Measurements from ENCODE around the gene ICE2.

Gene ICE2, protein sequence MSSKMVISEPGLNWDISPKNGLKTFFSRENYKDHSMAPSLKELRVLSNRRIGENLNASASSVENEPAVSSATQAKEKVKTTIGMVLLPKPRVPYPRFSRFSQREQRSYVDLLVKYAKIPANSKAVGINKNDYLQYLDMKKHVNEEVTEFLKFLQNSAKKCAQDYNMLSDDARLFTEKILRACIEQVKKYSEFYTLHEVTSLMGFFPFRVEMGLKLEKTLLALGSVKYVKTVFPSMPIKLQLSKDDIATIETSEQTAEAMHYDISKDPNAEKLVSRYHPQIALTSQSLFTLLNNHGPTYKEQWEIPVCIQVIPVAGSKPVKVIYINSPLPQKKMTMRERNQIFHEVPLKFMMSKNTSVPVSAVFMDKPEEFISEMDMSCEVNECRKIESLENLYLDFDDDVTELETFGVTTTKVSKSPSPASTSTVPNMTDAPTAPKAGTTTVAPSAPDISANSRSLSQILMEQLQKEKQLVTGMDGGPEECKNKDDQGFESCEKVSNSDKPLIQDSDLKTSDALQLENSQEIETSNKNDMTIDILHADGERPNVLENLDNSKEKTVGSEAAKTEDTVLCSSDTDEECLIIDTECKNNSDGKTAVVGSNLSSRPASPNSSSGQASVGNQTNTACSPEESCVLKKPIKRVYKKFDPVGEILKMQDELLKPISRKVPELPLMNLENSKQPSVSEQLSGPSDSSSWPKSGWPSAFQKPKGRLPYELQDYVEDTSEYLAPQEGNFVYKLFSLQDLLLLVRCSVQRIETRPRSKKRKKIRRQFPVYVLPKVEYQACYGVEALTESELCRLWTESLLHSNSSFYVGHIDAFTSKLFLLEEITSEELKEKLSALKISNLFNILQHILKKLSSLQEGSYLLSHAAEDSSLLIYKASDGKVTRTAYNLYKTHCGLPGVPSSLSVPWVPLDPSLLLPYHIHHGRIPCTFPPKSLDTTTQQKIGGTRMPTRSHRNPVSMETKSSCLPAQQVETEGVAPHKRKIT

DNA sequence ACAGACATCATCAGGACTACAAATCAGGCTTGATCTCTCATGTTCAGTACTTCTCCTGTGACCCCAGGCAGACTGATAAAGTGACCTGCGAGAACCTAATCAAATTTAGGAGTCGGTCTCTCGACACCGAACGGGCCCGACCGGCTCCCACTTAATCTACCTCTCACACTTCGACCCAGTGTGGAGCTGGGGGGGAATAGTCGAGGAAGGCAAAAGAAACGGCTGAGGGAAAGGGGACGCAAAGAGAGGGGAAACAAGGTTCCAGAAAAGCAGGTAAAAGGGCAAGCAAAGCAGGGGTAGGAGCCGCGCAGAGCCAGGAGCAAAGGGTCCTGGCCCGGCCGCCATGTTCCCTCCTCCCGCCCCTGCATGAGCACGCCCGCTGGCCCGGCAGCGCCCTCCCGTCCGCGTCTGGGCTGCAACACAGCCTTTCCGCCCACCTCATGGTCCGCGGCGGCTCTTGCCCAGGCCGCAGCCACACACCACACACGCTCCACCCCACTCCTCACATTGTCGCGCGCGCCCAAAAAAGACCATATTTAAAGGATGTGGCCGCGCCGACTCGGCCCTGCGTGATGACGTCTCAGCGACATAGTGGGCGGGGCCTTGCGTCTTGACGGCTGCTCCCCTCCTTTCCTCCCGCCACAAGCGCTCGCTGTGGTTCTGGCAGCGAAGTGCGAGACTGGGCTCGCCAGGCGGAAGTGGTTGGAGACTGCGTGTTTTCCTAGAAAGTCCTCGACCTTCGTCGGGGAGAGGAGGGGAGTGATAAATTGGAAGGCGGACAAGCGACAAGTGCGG, at the start of gene ICE2:
Gene ICE2 (minus strand): TSS at position 577 of the 795 bp plus-strand sequence. CDS start 1,165 bp downstream, outside the sequence.
- Histone ChIP-seq H3K27me3 (ENCODE audit: insufficient read depth, insufficient read length) (no peaks in the 10 kb centered on the region), H3K4me1 (ENCODE audit: insufficient read depth, insufficient read length) (no peaks in the 10 kb centered on the region), H3K36me3 (ENCODE audit: insufficient read depth, insufficient read length, low read length) (peaks cover 29% of the 10 kb centered on the region), H3K9me3 (ENCODE audit: insufficient read depth, low read length) (no peaks in the 10 kb centered on the region), H3K4me3 (ENCODE audit: insufficient read length, low read depth) (peak within 1 kb of the TSS; percentile 94), H3K9ac (ENCODE audit: insufficient read length, low read depth) (peak within 1 kb of the TSS; percentile 98)
- no peak for TF ChIP-seq SUZ12 (IDR thresholded peaks at IDR 0.05; ENCODE audit: extremely low read depth, insufficient read depth, insufficient read length)
- TF ChIP-seq YY1 (IDR thresholded peaks at IDR 0.05; ENCODE audit: insufficient read depth, insufficient read length), result peak; percentile 64
- DNase-seq (ENCODE audit: low read depth, low spot score), result peak; percentile 84

DNA sequence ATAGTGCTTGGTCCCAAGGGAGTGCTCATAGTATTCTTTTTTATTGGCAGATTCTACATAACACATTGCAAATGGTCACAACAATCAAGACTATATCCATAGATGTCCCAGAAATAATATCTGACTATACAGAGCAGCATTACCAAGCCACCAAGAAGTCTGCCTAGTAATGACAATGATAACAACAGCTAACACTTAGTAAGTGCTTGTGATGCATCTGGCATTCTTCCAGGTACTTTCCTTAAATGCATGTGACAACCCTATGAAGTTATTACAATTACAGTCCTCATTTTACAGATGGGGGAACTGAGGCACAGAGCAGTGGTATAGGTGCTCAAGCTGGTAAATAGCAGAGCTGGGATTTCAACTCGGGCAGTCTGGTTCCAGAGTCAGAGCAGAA, 49.6 kb upstream of the ICE2 start:
- H3K9me3 ChIP-seq (ENCODE audit: insufficient read depth, low read length), result no peaks in the 10 kb centered on the region
- H3K9ac ChIP-seq (ENCODE audit: insufficient read length, low read depth), result no peak overlapping the region
- H3K27me3 ChIP-seq (ENCODE audit: insufficient read depth, insufficient read length), result no peaks in the 10 kb centered on the region
- no peaks in the 10 kb centered on the region for H3K4me1 ChIP-seq (ENCODE audit: insufficient read depth, insufficient read length)
- H3K36me3 ChIP-seq (ENCODE audit: insufficient read depth, insufficient read length, low read length), result no peaks in the 10 kb centered on the region
- no peak for DNase-seq (ENCODE audit: low read depth, low spot score)
- TF ChIP-seq YY1 (IDR thresholded peaks at IDR 0.05; ENCODE audit: insufficient read depth, insufficient read length), result no peak
- TF ChIP-seq SUZ12 (IDR thresholded peaks at IDR 0.05; ENCODE audit: extremely low read depth, insufficient read depth, insufficient read length), result no peak
- no peak for TF ChIP-seq ZNF274 (IDR thresholded peaks at IDR 0.05; ENCODE audit: low read depth, low read length)
- no peak overlapping the region for H3K4me3 ChIP-seq (ENCODE audit: insufficient read length, low read depth)

GRCh38 chr15:60527456-60527855, 48.5 kb upstream of the ICE2 start:
- DNase-seq (ENCODE audit: low read depth, low spot score), result no peak
- H3K36me3 ChIP-seq (ENCODE audit: insufficient read depth, insufficient read length, low read length), result no peaks in the 10 kb centered on the region
- H3K4me1 ChIP-seq (ENCODE audit: insufficient read depth, insufficient read length), result no peaks in the 10 kb centered on the region
- H3K27me3 ChIP-seq (ENCODE audit: insufficient read depth, insufficient read length), result no peaks in the 10 kb centered on the region
- H3K9ac ChIP-seq (ENCODE audit: insufficient read length, low read depth), result no peak overlapping the region
- H3K4me3 ChIP-seq (ENCODE audit: insufficient read length, low read depth), result no peak overlapping the region
- H3K9me3 ChIP-seq (ENCODE audit: insufficient read depth, low read length), result no peaks in the 10 kb centered on the region
- TF ChIP-seq SUZ12 (IDR thresholded peaks at IDR 0.05; ENCODE audit: extremely low read depth, insufficient read depth, insufficient read length) (no peak), YY1 (IDR thresholded peaks at IDR 0.05; ENCODE audit: insufficient read depth, insufficient read length) (no peak), ZNF274 (IDR thresholded peaks at IDR 0.05; ENCODE audit: low read depth, low read length) (no peak)

GRCh38 chr15:60526127-60526616, 47.2 kb upstream of the ICE2 start:
- H3K36me3 ChIP-seq (ENCODE audit: insufficient read depth, insufficient read length, low read length), result no peaks in the 10 kb centered on the region
- no peaks in the 10 kb centered on the region for H3K9me3 ChIP-seq (ENCODE audit: insufficient read depth, low read length)
- no peak for DNase-seq (ENCODE audit: low read depth, low spot score)
- H3K9ac ChIP-seq (ENCODE audit: insufficient read length, low read depth), result no peak overlapping the region
- no peak for TF ChIP-seq ZNF274 (IDR thresholded peaks at IDR 0.05; ENCODE audit: low read depth, low read length)
- no peak for TF ChIP-seq YY1 (IDR thresholded peaks at IDR 0.05; ENCODE audit: insufficient read depth, insufficient read length)
- no peak for TF ChIP-seq SUZ12 (IDR thresholded peaks at IDR 0.05; ENCODE audit: extremely low read depth, insufficient read depth, insufficient read length)
- no peaks in the 10 kb centered on the region for H3K4me1 ChIP-seq (ENCODE audit: insufficient read depth, insufficient read length)
- no peaks in the 10 kb centered on the region for H3K27me3 ChIP-seq (ENCODE audit: insufficient read depth, insufficient read length)
- H3K4me3 ChIP-seq (ENCODE audit: insufficient read length, low read depth), result no peak overlapping the region

- TF ChIP-seq ZNF274 (IDR thresholded peaks at IDR 0.05; ENCODE audit: low read depth, low read length) (no peak), YY1 (IDR thresholded peaks at IDR 0.05; ENCODE audit: insufficient read depth, insufficient read length) (no peak), SUZ12 (IDR thresholded peaks at IDR 0.05; ENCODE audit: extremely low read depth, insufficient read depth, insufficient read length) (no peak)
- H3K27me3 ChIP-seq (ENCODE audit: insufficient read depth, insufficient read length), result no peaks in the 10 kb centered on the region
- H3K4me3 ChIP-seq (ENCODE audit: insufficient read length, low read depth), result no peak overlapping the region
- H3K36me3 ChIP-seq (ENCODE audit: insufficient read depth, insufficient read length, low read length), result no peaks in the 10 kb centered on the region
- H3K9me3 ChIP-seq (ENCODE audit: insufficient read depth, low read length), result no peaks in the 10 kb centered on the region
- no peak for DNase-seq (ENCODE audit: low read depth, low spot score)
- no peaks in the 10 kb centered on the region for H3K4me1 ChIP-seq (ENCODE audit: insufficient read depth, insufficient read length)
- H3K9ac ChIP-seq (ENCODE audit: insufficient read length, low read depth), result no peak overlapping the region
These were observed 46.5 kb upstream of the ICE2 start for GRCh38 chr15:60525341-60526039.

DNA sequence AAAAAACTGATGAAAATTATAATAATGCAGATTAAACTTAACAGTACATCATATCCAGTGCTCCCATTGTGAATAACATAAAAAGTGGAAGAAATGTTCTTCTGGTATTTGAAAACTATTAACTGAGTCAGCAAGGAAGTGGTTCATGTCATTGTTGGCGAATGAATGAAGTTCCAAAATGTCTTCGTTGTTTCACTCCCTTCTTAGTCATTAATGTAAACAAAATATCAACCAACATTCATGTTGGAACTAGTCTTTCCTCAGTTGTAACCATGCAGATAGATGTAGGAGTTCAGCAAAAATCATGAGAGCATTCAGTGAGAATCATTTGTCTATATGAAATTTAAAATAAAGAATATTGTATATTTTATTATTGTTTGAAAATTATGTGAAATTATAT, 44.1 kb upstream of the ICE2 start:
- Histone ChIP-seq H3K9me3 (ENCODE audit: insufficient read depth, low read length) (no peaks in the 10 kb centered on the region), H3K9ac (ENCODE audit: insufficient read length, low read depth) (no peak overlapping the region), H3K4me3 (ENCODE audit: insufficient read length, low read depth) (no peak overlapping the region), H3K4me1 (ENCODE audit: insufficient read depth, insufficient read length) (no peaks in the 10 kb centered on the region), H3K36me3 (ENCODE audit: insufficient read depth, insufficient read length, low read length) (no peaks in the 10 kb centered on the region), H3K27me3 (ENCODE audit: insufficient read depth, insufficient read length) (no peaks in the 10 kb centered on the region)
- TF ChIP-seq ZNF274 (IDR thresholded peaks at IDR 0.05; ENCODE audit: low read depth, low read length) (no peak), SUZ12 (IDR thresholded peaks at IDR 0.05; ENCODE audit: extremely low read depth, insufficient read depth, insufficient read length) (no peak), YY1 (IDR thresholded peaks at IDR 0.05; ENCODE audit: insufficient read depth, insufficient read length) (no peak)
- no peak for DNase-seq (ENCODE audit: low read depth, low spot score)
